ENCODE data around the gene PGM1. TPM values are rescaled to one million over a fixed set of nuclear protein-coding genes. Genes with fewer than 3 reads are reported as not detected.

Gene PGM1
- total RNA-seq, 1 experiment from 2014 or later = 111 TPM

- ATAC-seq = no peak
- POLR2A ChIA-PET = no interaction called here
- no peak for DNase-seq (ENCODE audit: low spot score)
- CTCF ChIA-PET = interaction anchor here (1.0 to 1.8 kb wide), 3 partner anchors 20 to 552 kb away, joined by 3 to 7 read pairs (median 4); no protein-coding TSS in a partner anchor
- Mint-ChIP-seq H3K27ac (no peak overlapping the region), H3K4me1 (peaks cover 7% of the 10 kb centered on the region; the same call in 1 of the 2 replicates), H3K27me3 (ENCODE audit: low read depth) (no peaks in the 10 kb centered on the region), H3K4me3 (no peak overlapping the region), H3K9me3 (no peaks in the 10 kb centered on the region), H3K36me3 (no peaks in the 10 kb centered on the region)
- TF ChIP-seq KAT7 (CRISPR knock-in tag; IDR thresholded peaks at IDR 0.05; ENCODE audit: borderline replicate concordance) (no peak), FOXP4 (CRISPR knock-in tag; IDR thresholded peaks at IDR 0.05) (no peak), ATF2 (CRISPR knock-in tag; IDR thresholded peaks at IDR 0.05; ENCODE audit: borderline replicate concordance, low read depth) (no peak), SP1 (CRISPR knock-in tag; conservative IDR thresholded peaks at IDR 0.05) (no peak), ZBTB43 (CRISPR knock-in tag; IDR thresholded peaks at IDR 0.05) (no peak), AFF4 (CRISPR knock-in tag; IDR thresholded peaks at IDR 0.05; ENCODE audit: borderline replicate concordance) (no peak), ZNF425 (CRISPR knock-in tag; conservative IDR thresholded peaks at IDR 0.05) (no peak), ETV6 (CRISPR knock-in tag; IDR thresholded peaks at IDR 0.05) (no peak)
These were observed 100.8 kb downstream of the PGM1 start for GRCh38 chr1:63693944-63694571.

- H3K36me3 Mint-ChIP-seq = no peaks in the 10 kb centered on the region
- DNase-seq (ENCODE audit: low spot score) (no peak), ATAC-seq (no peak)
- POLR2A ChIA-PET = no interaction called here
- H3K27me3 Mint-ChIP-seq (ENCODE audit: low read depth) = no peaks in the 10 kb centered on the region
- H3K27ac Mint-ChIP-seq = no peak overlapping the region
- no peaks in the 10 kb centered on the region for H3K9me3 Mint-ChIP-seq
- CTCF ChIA-PET = no interaction called here
- H3K4me3 Mint-ChIP-seq = no peak overlapping the region
- peaks cover 8% of the 10 kb centered on the region for H3K4me1 Mint-ChIP-seq
- TF ChIP-seq IRF2 (CRISPR knock-in tag; IDR thresholded peaks at IDR 0.05; ENCODE audit: borderline replicate concordance, low read depth) = no peak
- TF ChIP-seq ATF2 (CRISPR knock-in tag; IDR thresholded peaks at IDR 0.05; ENCODE audit: borderline replicate concordance, low read depth) = no peak
- no peak for TF ChIP-seq SMAD3 (CRISPR knock-in tag; IDR thresholded peaks at IDR 0.05; ENCODE audit: borderline replicate concordance)
- no peak for TF ChIP-seq ZNF232 (CRISPR knock-in tag; IDR thresholded peaks at IDR 0.05)
- TF ChIP-seq E2F1 (CRISPR knock-in tag; IDR thresholded peaks at IDR 0.05) = no peak
- no peak for TF ChIP-seq USF2 (CRISPR knock-in tag; IDR thresholded peaks at IDR 0.05)
- no peak for TF ChIP-seq NFATC4 (CRISPR knock-in tag; IDR thresholded peaks at IDR 0.05)
- no peak for TF ChIP-seq CREB1 (CRISPR knock-in tag; IDR thresholded peaks at IDR 0.05)
- no peak for TF ChIP-seq FOXP1 (CRISPR knock-in tag; IDR thresholded peaks at IDR 0.05; ENCODE audit: borderline replicate concordance)
These were observed 105.0 kb downstream of the PGM1 start for GRCh38 chr1:63698001-63698838.

All from WTC11 (cell line).